IgD-negative memory B cell (primary cell): ENCODE data around the gene SKP1. TPM values are rescaled to one million over a fixed set of nuclear protein-coding genes. Genes with fewer than 3 reads are reported as not detected.
A peak's percentile ranks its signal among the peaks of the same experiment; 100 is the strongest.

Experiments
- H3K27ac Mint-ChIP-seq, 3 donors: one replicate each; pipeline ENCODE4 v1.8.0; 2020 to 2022; ENCODE audit warnings: mild to moderate bottlenecking in 3 of 3, mixed read lengths in 3 of 3, moderate library complexity in 1 of 3
- H3K27me3 Mint-ChIP-seq: one replicate; pipeline ENCODE4 v1.8.0; 2021; ENCODE audit warnings: mixed read lengths
- H3K36me3 Mint-ChIP-seq: one replicate; pipeline ENCODE4 v1.8.0; 2020; ENCODE audit warnings: mild to moderate bottlenecking, mixed read lengths
- H3K4me1 Mint-ChIP-seq, 3 donors: one replicate each; pipeline ENCODE4 v1.8.0; 2020 to 2022; ENCODE audit warnings: mixed read lengths in 3 of 3, mild to moderate bottlenecking in 1 of 3
- H3K4me3 Mint-ChIP-seq, 4 donors: one replicate each; pipeline ENCODE4 v1.8.0; 2020 to 2022; ENCODE audit warnings: mild to moderate bottlenecking in 4 of 4, mixed read lengths in 4 of 4, moderate library complexity in 3 of 4
- H3K9me3 Mint-ChIP-seq, 3 donors: one replicate each; pipeline ENCODE4 v1.8.0; 2020 to 2021; ENCODE audit warnings: mixed read lengths in 3 of 3, mild to moderate bottlenecking in 1 of 3
- polyA plus RNA-seq: library from polyadenylated mRNA; unstranded; fragments of 300-500 nt; fragmentation: Illumina TruSeq; gene quantifications from one replicate; pipeline ENCODE4 v1.2.3, GENCODE V29; 2021

The SKP1 gene
- polyA plus RNA-seq, 1 donor from 2014 or later = 875 TPM

DNA sequence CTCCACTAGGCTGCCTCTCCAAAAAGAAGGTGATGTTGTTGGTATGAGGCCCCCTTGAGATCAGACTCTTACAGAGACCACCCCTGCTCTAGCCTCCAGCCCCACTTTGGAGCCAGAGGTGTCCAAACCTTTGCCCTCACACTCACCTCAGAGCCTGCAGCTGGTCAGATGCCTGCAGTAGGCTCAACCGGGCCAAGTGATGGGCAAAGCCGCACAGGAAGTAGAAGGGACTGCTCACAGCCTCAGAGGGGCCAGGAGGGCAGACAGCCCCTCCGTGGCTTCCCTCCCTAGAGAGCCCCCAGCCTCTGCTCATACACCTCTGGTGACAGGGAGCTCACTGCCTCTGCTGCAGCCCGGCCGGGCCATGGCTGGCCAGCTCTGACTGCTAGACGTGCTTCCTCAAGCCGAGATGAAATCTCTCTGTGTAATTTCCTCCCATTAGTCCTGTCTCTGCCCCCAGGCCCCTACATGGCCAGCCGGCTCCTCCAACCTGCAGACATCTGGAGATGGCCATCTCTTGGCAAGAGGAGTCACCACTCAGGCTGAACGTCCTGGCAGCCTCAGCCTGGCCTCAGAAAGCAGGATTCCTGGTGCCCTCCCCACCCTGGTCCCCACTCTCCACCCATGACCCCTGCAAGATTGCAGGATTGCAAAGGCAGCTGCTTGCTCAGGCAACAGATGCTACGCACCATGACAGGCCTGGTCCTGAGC is 69.6 kb downstream of the SKP1 start:
- no peaks in the 10 kb centered on the region for H3K36me3 Mint-ChIP-seq
- H3K27ac Mint-ChIP-seq = peak overlapping the region in 2 of 3 donors; percentile 53 to 80
- no peaks in the 10 kb centered on the region for H3K27me3 Mint-ChIP-seq
- H3K9me3 Mint-ChIP-seq = no peaks in the 10 kb centered on the region
- H3K4me3 Mint-ChIP-seq = no peak overlapping the region
- peaks cover 16 to 21% (median 19%) of the 10 kb centered on the region in 3 donors for H3K4me1 Mint-ChIP-seq

DNA sequence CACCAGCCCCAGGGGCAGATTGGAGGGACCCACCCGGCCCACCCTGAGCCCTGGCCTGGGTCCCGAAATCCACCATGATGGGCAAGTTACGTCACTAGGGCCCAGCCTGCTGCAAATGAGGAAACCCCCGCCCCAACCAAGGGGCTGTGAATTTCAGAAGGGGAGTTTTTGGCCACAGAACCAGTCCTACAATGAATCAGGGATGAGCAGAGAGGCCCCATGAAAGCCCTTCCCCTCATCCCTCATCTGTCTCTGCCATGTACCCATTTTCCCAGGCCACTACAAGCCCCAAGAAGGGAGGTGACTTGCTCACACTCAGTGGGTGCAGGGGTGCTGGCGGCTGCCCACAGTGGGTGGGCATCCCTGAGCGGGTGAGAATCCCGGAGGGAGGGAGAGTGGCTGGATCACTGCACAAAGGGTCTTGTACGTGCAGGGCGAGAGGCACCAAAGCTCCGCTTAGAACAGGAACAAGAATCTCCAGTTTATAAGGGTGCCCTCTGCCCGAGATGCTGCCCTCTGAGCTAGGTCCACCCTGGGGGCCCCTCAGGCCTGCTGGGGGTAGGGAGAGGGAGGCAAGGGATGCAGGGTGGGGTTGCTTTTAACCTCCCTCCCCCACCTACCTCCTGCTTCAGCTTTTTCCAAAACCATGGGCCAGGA is 72.6 kb downstream of the SKP1 start:
- no peaks in the 10 kb centered on the region for H3K27me3 Mint-ChIP-seq
- H3K36me3 Mint-ChIP-seq = no peaks in the 10 kb centered on the region
- peaks cover 35 to 43% (median 40%) of the 10 kb centered on the region in 3 donors for H3K4me1 Mint-ChIP-seq
- H3K4me3 Mint-ChIP-seq = peak overlapping the region; percentile 20 to 89 (median 38)
- peak overlapping the region; percentile 76 to 87 (median 87) for H3K27ac Mint-ChIP-seq
- H3K9me3 Mint-ChIP-seq = no peaks in the 10 kb centered on the region

DNA sequence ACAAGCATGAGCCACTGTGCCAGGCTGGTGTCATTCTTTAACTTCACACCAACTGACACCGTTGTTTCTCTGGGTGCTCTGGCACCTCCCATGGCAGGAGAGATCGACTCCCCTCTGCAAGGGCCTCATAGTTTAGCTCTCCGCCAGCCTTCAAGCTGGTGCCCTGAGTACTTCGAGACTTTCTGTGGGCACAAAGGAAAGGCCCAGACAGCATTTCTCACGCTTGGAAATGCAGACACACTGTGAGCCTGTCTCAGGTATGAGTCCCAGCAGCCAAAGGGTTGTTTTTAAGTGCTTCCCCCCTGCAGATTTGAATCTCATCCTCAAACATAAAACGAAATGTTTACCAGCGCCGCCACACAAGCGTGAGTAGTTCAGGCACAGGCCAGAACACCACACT is 73.4 kb downstream of the SKP1 start:
- Mint-ChIP-seq H3K4me3 (peak overlapping the region in 2 of 4 donors; percentile 28 to 76), H3K4me1 (peaks cover 38 to 45% (median 43%) of the 10 kb centered on the region in 3 donors), H3K27ac (peak overlapping the region; percentile 76 to 87 (median 87)), H3K9me3 (no peaks in the 10 kb centered on the region), H3K36me3 (no peaks in the 10 kb centered on the region), H3K27me3 (no peaks in the 10 kb centered on the region)

DNA sequence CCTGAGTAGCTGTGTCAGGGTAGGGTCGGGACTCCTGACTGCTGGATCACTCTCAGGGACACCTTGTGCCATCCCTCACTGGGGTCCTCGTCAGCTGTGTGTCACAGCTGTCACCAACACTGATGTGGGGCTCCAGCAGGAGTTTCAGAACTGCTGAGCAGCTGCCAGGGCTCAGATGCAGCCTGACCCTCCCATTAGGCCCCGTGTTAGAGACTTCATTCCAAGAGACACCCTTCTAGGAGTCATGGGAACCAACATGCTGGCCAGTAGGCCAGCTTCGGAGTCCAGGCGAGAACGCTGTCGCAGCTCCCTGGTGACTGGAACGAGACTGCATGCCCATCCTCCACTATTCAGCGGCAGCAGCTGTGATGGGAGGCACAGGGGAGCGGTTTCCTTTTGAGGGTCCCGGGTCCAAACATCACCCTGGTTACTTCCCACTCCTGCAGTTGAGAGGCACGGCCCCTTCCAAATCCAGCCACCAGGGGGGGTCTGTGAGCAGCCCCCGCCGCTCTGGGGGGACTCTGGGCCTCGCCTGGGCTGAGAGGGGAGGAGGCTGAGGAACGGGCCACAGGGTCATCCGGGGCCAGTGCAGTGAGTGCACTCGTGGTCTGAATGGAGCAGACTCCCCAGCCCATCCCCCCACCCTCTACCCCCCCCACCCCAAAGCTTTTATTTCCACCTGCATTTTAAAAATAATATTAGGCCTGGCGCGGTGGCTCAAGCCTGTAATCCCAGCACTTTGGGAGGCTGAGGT is 74.9 kb downstream of the SKP1 start:
- Mint-ChIP-seq H3K36me3 (no peaks in the 10 kb centered on the region), H3K27me3 (no peaks in the 10 kb centered on the region), H3K4me3 (peak overlapping the region in 2 of 4 donors; percentile 14 to 45), H3K27ac (peak overlapping the region; percentile 89 to 99 (median 95)), H3K4me1 (peaks cover 40 to 47% (median 43%) of the 10 kb centered on the region in 3 donors), H3K9me3 (no peaks in the 10 kb centered on the region)

DNA sequence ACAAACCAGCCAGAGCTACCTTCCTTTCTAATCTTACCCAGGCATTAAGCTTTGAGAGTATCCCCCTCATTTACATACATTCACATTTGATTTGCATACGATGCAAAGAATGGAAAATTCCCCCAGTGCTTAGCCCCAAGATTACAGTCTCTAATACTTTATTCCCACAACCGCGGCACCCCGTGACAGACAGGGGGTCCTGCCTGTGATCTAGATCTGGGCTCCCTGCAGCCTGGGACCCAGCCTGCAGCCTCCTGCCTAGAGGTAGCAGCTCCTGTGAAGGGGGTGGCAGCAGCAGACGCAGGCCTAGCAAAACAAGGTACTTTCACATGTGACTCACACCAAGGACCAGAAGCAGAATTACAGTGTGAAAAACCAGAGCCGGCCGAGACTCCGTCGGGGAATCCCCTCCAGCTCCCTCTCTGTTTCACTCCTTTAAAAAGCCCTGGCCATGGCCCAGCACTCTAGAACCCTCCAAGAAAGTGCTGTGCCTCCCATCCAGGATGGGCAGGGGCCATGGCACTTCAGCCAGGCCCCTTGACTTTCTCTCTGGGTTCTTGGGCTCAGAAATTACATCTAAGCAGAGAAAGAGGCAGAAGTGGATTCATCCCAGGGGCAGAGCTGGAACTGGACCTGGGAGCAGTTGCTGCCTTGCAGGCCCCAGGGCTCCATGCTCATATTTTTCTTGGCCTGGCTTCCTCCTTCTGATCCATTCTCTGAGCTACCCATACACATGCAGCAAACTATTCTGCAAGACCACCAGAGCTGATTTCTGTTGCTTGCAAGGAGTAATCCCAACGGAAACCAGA is 76.3 kb downstream of the SKP1 start:
- Mint-ChIP-seq H3K4me1 (peaks cover 38 to 47% (median 41%) of the 10 kb centered on the region in 3 donors), H3K27me3 (no peaks in the 10 kb centered on the region), H3K27ac (peak overlapping the region; percentile 89 to 99 (median 95)), H3K4me3 (peak overlapping the region; percentile 62 to 94 (median 80)), H3K9me3 (no peaks in the 10 kb centered on the region), H3K36me3 (no peaks in the 10 kb centered on the region)

DNA sequence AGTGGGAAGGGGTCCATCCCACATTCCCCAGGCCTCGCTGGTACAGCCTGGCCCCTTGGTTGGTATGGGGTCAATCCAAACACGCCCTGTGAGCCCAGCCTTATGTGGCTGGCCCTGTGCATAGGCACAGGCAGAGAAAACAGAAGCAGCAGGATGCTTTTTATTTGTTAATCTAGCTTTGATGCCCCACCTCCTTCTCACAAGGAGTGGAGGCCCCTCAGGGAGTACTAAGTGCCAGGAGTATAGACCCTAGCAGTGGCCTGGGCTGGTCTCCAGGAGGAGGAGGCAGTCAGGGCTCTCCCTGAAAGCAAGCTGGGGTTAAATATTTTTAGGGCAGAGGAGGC is 76.8 kb downstream of the SKP1 start:
- peaks cover 32 to 41% (median 37%) of the 10 kb centered on the region in 3 donors for H3K4me1 Mint-ChIP-seq
- H3K27me3 Mint-ChIP-seq = no peaks in the 10 kb centered on the region
- H3K9me3 Mint-ChIP-seq = no peaks in the 10 kb centered on the region
- peak overlapping the region; percentile 62 to 94 (median 80) for H3K4me3 Mint-ChIP-seq
- peak overlapping the region; percentile 89 to 99 (median 95) for H3K27ac Mint-ChIP-seq
- H3K36me3 Mint-ChIP-seq = no peaks in the 10 kb centered on the region

DNA sequence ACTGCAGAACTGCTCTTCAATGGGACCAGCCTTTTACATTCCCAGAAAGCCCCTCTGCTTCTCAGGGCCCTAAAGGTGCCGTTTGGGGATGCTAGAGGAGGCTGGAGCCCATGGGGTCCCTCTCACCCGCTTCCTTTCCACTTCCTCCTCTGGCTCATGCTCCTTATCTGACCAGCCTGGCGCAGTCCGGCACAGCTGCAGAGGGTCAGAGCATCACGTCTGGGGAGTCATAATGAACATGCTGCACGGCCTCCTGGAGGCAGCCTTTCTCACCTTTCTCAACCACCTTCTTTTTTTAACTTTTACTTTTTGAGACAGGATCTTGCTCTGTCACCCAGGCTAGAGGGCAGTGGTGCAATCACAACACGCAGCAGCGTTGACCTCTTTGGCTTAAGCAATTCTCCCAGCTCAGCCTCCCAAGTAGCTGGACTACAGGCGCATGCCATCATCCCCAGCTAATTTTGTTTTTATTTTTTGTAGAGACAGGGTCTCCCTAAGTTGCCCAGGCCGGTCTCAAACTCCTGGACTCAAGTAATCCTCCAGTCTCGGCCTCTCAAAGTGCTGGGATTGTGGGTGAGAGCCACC is 77.4 kb downstream of the SKP1 start:
- Mint-ChIP-seq H3K4me1 (peaks cover 27 to 37% (median 34%) of the 10 kb centered on the region in 3 donors), H3K9me3 (no peaks in the 10 kb centered on the region), H3K27ac (peak overlapping the region; percentile 89 to 99 (median 95)), H3K36me3 (no peaks in the 10 kb centered on the region), H3K4me3 (peak overlapping the region in 2 of 4 donors; percentile 62 to 71), H3K27me3 (no peaks in the 10 kb centered on the region)

Other genes with a start within 250 kb of the SKP1 start
- gene C5orf15, start 208.3 kb downstream of the SKP1 start, polyA plus RNA-seq = 25.5 TPM
- 90.0 TPM for gene VDAC1, start 172.0 kb downstream of the SKP1 start, polyA plus RNA-seq
- 41.7 TPM for gene TCF7, start 62.3 kb downstream of the SKP1 start, polyA plus RNA-seq
- 215 TPM for gene PPP2CA, start 49.1 kb upstream of the SKP1 start, polyA plus RNA-seq
- 0.81 TPM for gene CDKL3, start 190.2 kb upstream of the SKP1 start, polyA plus RNA-seq
- 65.2 TPM for gene UBE2B, start 194.6 kb upstream of the SKP1 start, polyA plus RNA-seq
- gene CDKN2AIPNL, start 234.9 kb upstream of the SKP1 start, polyA plus RNA-seq = 32.8 TPM